HG03521 (cell line): Measurements from ENCODE around the gene PLA2G4A.

Experiments used
- ATAC-seq: cut with Tn5 transposase; IDR thresholded peaks from one replicate; pipeline ENCODE4 v1.9.1; 2021; ENCODE audit warnings: mild to moderate bottlenecking, moderate library complexity; ENCODE audit not compliant: unreplicated experiment

Gene PLA2G4A

GRCh38 chr1:187010571-187011309 is 182.0 kb downstream of the PLA2G4A start:
- no peak for ATAC-seq

- ATAC-seq: no peak
These were observed 184.9 kb downstream of the PLA2G4A start for GRCh38 chr1:187013582-187014200.

GRCh38 chr1:187018291-187018690 is 189.5 kb downstream of the PLA2G4A start:
- no peak for ATAC-seq

GRCh38 chr1:187027253-187027652 is 198.5 kb downstream of the PLA2G4A start:
- no peak for ATAC-seq

GRCh38 chr1:187032316-187032981 is 203.7 kb downstream of the PLA2G4A start:
- no peak for ATAC-seq

GRCh38 chr1:187032982-187033692 is 204.4 kb downstream of the PLA2G4A start:
- no peak for ATAC-seq

- no peak for ATAC-seq
These were observed 205.1 kb downstream of the PLA2G4A start for GRCh38 chr1:187033693-187034390.

GRCh38 chr1:187034501-187034900 is 205.8 kb downstream of the PLA2G4A start:
- ATAC-seq: no peak

- no peak for ATAC-seq
These were observed 209.3 kb downstream of the PLA2G4A start for GRCh38 chr1:187037973-187038553.
